Muscle of arm (tissue), 14 donors: ENCODE data around the gene FOXJ3. TPM values are rescaled to one million over a fixed set of nuclear protein-coding genes. Genes with fewer than 3 reads are reported as not detected.

Experiments
- DNase-seq: peaks from one replicate; pipeline ENCODE4 v3.0.0-alpha.2; 2013
- long read RNA-seq, 11 donors: transcript quantifications; one replicate each; lab custom pipeline, GENCODE V29; 2026
- polyA plus RNA-seq, 12 donors: library from polyadenylated mRNA; unstranded; fragments of 120-200 nt; gene quantifications; one replicate each; pipeline ENCODE4 v1.2.1, GENCODE V29; 2013; ENCODE audit not compliant: insufficient read length in 12 of 12

FOXJ3 gene
- polyA plus RNA-seq = 10 to 100 TPM in 11 of 12 donors, not detected in 1; 33.6 to 69.1 (median 38.9) TPM
- long read RNA-seq, donor 1, partial matches to known transcripts = 23 of 25 reads
- long read RNA-seq, donor 1, other reads (novel, unspliced or antisense) = 0 of 25 reads
- long read RNA-seq, donor 2, full-length matches to known transcripts = 7 of 17 reads
- long read RNA-seq, donor 2, partial matches to known transcripts = 10 of 17 reads
- long read RNA-seq, donor 2, other reads (novel, unspliced or antisense) = 0 of 17 reads
- long read RNA-seq, donor 3 = 0 reads
- long read RNA-seq, donor 4, full-length matches to known transcripts = 6 of 6 reads
- long read RNA-seq, donor 4, partial matches to known transcripts = 0 of 6 reads
- long read RNA-seq, donor 4, other reads (novel, unspliced or antisense) = 0 of 6 reads
- long read RNA-seq, donor 5, transcript FOXJ3-207 (8 exons, 1,326 nt) = major isoform, 5 of 20 reads
- long read RNA-seq, donor 5, partial matches to known transcripts = 15 of 20 reads
- long read RNA-seq, donor 5, other reads (novel, unspliced or antisense) = 0 of 20 reads
- long read RNA-seq, donor 6, full-length matches to known transcripts = 4 of 9 reads
- long read RNA-seq, donor 6, partial matches to known transcripts = 5 of 9 reads
- long read RNA-seq, donor 6, other reads (novel, unspliced or antisense) = 0 of 9 reads
- long read RNA-seq, donor 7, full-length matches to known transcripts = 4 of 4 reads
- long read RNA-seq, donor 7, partial matches to known transcripts = 0 of 4 reads
- long read RNA-seq, donor 7, other reads (novel, unspliced or antisense) = 0 of 4 reads
- long read RNA-seq, donor 8, full-length matches to known transcripts = 13 of 20 reads
- long read RNA-seq, donor 8, partial matches to known transcripts = 7 of 20 reads
- long read RNA-seq, donor 8, other reads (novel, unspliced or antisense) = 0 of 20 reads
- long read RNA-seq, donor 9, full-length matches to known transcripts = 4 of 4 reads
- long read RNA-seq, donor 9, partial matches to known transcripts = 0 of 4 reads
- long read RNA-seq, donor 9, other reads (novel, unspliced or antisense) = 0 of 4 reads
- long read RNA-seq, donor 10, full-length matches to known transcripts = 4 of 4 reads
- long read RNA-seq, donor 10, partial matches to known transcripts = 0 of 4 reads
- long read RNA-seq, donor 10, other reads (novel, unspliced or antisense) = 0 of 4 reads
- long read RNA-seq, donor 11, partial matches to known transcripts = 6 of 10 reads
- long read RNA-seq, donor 11, other reads (novel, unspliced or antisense) = 0 of 10 reads

DNA sequence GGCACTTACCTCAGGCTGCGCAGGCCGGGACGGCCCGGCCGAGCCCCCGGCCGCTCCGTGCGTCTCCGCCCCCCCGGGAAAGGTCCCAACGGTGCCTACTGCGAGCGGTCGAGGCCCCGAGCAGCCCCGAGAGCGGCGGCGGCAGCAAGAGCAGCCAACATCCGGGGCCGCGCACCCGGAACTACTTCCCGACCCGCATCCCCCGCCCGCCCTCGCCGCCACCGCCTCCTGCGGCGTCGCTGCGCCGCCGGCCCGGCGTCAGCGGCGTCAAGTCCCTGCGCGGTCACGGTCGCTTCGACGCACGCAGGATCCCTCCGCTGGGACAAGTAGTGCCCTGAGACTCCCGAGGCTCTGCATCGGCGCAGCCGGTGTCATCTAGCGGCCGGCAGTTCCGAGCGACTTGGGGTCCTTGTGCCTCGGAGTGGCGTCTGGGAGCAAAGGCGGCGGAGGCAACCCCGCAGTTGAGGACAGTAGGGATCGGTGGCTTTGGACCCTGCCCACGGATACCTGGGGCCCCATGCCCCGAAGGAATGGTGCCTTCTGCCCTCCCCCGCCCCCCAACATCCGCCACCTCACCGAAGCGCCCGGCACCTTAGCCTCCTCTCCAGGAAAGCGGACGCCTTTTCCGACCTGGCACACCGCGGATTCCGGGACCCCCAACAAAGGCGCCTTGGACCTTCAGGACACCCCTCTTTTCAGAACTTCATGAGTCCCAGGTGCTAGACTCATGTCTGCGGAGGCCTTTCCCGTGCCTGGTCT, at the start of gene FOXJ3:
FOXJ3 (minus strand) TSS at position 186 of the 759 bp plus-strand sequence. CDS start 24,142 bp downstream, outside the sequence.
- peak; percentile 93 for DNase-seq

DNA sequence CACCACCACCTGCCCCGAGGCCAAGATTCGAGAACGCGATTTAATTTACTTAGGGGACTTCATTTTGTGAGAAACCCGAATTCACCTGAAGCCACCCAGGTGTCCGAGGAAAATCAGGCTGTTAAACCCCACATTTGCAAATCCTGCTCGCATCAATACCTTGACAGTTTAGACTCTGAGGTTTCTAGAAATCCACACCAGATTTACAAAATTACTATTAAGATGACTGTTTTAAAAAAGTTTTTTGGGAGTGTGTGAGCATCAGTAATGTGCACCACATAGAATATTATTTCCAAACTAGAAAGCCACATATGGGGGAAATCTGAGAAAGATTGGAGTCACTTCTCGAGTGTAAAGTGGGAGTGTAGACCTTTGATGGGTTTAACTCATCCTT, 46.2 kb upstream of the FOXJ3 start:
- DNase-seq = no peak

- DNase-seq = peak; percentile 9
Measured at GRCh38 chr1:42380586-42381279, 45.7 kb upstream of the FOXJ3 start, which contains the start of gene RIMKLA. Gene RIMKLA, plus strand, starts transcription at chr1:42380792. Its CDS starts 143 bp downstream, at chr1:42380935.

DNA sequence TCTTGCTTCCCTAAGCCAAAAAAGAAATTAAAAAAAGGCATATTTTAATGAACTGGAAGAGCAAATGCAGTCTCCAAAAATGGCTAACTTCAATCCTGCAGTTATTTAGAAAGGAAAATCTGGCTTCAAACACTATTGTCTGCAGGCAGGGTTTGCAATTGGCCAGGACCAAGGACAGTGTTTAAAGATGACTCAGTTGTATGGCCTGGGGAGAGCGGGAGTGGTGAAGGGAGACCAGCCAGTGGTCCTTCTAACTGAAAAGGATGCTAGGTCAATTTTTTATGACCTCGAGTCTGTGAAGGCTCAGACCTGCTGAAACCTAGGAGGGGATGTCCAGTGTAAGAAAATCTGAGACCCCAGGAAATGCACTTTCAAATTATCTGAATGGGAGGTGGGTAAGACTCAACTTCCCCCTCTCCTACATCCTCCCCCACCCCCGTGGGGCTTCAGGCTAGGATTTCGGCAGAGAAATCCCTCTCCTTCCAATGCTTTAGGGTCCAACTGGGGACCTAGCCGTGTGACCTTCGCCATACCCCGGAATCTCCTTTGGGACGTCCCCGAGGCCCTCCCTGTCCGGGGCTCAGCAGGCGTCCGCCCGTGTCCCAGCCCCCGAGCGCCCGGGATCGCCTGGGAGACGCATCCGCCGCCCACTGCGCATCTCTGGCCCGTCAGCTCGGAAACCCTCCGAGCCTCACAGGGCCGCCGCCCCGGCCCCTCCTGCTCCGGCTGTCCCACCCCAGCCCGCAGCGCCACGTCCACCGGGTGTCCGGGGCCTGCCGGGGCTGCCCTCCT, 45.0 kb upstream of the FOXJ3 start:
- peak; percentile 22 for DNase-seq

DNA sequence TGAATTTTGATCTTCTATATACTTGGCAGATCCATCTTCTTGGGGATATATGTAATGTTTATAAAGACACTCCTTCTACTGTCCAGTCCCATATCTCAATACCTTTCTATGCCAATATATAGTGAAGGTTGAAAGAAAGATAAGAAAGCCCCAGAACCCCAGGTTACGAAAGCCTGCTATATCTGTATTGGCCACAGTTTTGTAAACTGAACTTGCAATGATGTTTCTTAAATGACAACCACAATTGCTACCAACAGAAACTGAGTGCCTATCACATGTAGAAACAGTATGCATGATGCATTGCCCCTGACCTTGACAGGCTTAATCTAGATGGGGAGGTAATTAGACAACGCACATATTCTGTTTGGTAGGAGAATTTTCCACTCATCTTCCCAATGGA, 37.8 kb upstream of the FOXJ3 start:
- no peak for DNase-seq

DNA sequence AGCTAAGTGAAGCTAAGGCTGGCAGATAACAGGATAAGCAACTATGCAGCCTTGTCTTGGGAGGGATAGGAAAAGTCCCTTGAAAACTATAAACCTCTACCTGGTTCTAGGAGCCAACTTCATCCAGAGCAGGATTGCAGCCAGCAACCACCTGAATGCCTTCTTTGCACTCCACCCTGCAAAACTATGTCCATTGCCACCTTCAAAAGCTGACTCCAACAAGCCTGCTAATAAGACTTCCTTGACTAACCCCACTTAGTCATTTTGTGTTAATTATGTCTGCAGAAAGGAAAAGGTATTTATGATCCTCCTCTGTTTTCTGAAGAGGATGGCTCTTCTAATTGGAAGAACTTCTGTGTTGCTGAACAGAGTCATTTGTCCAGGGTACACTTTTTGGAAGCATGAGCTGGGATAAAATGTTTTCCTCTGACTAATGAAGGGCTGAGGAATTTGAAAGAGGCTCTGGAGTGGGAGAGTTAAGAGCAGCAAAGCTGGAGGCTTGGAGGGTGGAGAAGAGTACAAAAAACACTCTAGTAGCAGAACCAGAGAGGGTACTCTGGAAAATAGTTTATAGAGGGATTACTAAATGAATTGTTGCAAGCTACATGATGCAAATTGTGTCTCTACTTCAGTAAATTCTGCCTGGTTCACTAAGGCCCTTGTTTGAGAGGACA, 36.0 kb upstream of the FOXJ3 start:
- no peak for DNase-seq

DNA sequence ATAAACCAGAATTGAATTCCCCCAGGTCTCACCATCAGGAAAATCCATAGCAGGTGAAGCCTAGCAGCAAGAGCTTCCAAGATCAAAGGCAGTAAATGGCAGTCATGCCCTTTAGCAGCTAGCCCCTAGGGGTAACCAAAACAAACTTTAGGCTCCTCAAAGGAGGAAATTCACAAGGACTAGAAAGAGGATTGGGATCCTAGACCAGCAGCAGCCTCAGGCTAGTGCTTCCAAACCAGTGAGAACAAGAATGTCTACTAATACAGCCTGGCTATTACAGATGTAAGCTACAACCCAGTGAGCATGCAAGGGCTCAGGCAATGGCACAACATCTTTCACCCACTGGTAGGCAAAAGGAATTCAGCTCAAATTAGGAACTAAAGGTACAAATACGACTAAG, 34.4 kb upstream of the FOXJ3 start:
- DNase-seq = no peak

GRCh38 chr1:42368096-42368795, 33.2 kb upstream of the FOXJ3 start:
- no peak for DNase-seq

GRCh38 chr1:42365118-42365517, 30.1 kb upstream of the FOXJ3 start:
- no peak for DNase-seq

- DNase-seq = no peak
Measured at GRCh38 chr1:42364542-42364941, 29.5 kb upstream of the FOXJ3 start.

DNA sequence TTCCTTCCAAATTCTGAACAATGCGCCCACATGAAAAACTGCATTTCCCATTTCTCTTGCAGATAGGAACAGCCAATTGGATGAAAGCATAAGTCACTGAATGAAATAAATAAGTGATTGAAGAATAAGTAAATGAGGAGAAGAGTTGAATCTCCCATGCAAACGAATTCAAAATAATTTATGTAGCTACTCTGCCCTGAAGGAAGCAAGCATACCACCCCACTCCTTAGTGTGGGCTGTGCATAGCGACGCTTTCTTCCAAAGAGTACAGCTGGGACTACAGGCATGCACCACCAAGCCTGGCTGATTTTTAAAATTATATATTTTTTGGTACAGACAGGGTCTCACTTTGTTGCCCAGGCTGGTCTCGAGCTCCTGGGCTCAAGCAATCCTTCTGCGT, 29.1 kb upstream of the FOXJ3 start:
- DNase-seq = no peak

- no peak for DNase-seq
Measured at GRCh38 chr1:42359466-42359865, 24.4 kb upstream of the FOXJ3 start.

- DNase-seq = no peak
Measured at GRCh38 chr1:42358791-42359190, 23.8 kb upstream of the FOXJ3 start.

- DNase-seq = no peak
Measured at GRCh38 chr1:42350086-42350485, 15.1 kb upstream of the FOXJ3 start.

DNA sequence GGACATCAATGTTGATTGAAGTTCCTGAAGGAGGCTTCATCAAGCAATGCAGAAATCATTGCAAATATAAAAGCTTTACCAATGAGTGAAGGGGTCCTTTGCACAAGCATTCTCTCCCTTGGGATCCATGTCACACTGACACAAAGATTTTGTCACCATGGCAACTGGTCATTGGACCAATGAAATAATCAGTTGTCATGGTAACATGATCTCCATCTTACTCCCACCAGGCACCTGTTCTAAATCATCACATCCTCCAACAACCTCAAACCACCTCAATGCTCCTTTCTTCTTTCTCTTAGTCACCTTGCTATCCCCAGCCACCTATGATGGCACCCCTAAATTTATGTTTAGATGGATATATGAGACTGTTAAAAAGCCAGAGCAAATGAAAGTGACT, 13.5 kb upstream of the FOXJ3 start:
- DNase-seq = no peak

- no peak for DNase-seq
Measured at GRCh38 chr1:42343049-42343448, 8.0 kb upstream of the FOXJ3 start.

- DNase-seq = no peak
Measured at GRCh38 chr1:42340901-42341300, 5.9 kb upstream of the FOXJ3 start.

DNA sequence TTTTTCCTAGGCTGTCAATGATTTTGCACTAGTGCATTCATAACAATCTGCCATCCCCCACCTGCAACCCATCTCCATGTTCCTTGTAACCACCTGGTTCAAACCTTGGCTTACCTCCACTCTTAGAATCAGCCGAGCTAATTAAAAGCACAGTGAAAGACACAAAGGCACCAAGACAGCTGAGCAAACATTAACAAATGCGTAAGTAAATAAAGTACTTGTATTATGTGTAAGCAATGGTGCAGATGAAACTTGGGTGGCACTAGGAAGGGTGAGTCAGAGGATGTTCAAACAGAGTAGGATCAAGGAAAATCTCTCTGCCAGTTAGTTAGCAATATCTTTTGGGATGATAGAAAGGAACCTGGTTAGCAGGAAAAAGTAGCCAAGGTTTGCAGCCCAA, 5.1 kb upstream of the FOXJ3 start:
- DNase-seq = no peak
